HG03460 (cell line): Measurements from ENCODE around the gene NT5E.
"Not testable (repeated sequence)": the region's sequence is repeated elsewhere in the genome, so short reads cannot be mapped to it uniquely, and the experiment has no call there.

Experiments
- ATAC-seq: cut with Tn5 transposase; IDR thresholded peaks from one replicate; pipeline ENCODE4 v1.9.1; 2021; ENCODE audit not compliant: unreplicated experiment

NT5E gene

DNA sequence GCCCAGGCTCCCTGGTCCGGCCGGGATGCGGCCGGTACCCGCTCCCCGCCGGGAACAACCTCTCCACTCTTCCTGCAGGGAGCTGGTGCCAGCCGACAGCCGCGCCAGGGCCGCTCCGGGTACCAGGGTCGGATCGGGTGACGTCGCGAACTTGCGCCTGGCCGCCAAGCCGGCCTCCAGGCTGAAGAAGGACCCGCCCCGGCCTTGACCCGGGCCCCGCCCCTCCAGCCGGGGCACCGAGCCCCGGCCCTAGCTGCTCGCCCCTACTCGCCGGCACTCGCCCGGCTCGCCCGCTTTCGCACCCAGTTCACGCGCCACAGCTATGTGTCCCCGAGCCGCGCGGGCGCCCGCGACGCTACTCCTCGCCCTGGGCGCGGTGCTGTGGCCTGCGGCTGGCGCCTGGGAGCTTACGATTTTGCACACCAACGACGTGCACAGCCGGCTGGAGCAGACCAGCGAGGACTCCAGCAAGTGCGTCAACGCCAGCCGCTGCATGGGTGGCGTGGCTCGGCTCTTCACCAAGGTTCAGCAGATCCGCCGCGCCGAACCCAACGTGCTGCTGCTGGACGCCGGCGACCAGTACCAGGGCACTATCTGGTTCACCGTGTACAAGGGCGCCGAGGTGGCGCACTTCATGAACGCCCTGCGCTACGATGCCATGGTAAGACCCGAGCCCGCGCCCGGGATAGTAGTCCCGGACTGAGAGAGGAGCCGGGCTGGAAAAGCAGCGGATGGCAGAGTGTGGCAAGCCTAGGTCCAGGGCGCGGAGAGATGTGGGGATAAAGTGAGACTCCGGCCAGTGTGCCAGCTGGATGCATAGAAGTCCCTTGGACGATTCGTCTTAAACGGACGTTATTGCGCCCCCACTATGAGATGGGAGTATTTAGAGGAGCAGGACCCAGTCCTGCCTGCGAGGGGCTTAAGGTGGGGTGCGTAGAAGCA, at the start of gene NT5E:
Gene NT5E, plus strand, starts transcription at position 266 of the 942 bp plus-strand sequence. Its CDS starts 57 bp downstream, at position 323.
- peak; percentile 76 for ATAC-seq

DNA sequence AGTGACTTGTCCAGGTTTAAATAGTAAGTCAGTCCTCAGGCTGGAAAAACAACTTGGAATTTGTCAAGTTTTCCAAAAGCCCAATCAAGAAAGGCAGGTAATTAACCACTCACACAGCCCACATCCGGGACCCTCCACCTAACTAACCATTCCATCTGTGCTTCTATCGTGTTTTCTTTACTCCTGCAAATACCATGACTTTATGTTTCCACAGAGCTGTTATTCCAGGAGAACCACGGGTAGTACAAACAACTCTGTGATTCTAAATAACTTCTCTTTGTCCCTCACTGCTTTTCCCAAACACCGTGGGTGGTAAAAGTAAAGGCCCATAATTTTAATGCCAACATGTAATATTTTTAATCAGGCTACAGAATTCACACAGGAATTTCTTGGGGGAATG, 49.6 kb upstream of the NT5E start:
- no peak for ATAC-seq

DNA sequence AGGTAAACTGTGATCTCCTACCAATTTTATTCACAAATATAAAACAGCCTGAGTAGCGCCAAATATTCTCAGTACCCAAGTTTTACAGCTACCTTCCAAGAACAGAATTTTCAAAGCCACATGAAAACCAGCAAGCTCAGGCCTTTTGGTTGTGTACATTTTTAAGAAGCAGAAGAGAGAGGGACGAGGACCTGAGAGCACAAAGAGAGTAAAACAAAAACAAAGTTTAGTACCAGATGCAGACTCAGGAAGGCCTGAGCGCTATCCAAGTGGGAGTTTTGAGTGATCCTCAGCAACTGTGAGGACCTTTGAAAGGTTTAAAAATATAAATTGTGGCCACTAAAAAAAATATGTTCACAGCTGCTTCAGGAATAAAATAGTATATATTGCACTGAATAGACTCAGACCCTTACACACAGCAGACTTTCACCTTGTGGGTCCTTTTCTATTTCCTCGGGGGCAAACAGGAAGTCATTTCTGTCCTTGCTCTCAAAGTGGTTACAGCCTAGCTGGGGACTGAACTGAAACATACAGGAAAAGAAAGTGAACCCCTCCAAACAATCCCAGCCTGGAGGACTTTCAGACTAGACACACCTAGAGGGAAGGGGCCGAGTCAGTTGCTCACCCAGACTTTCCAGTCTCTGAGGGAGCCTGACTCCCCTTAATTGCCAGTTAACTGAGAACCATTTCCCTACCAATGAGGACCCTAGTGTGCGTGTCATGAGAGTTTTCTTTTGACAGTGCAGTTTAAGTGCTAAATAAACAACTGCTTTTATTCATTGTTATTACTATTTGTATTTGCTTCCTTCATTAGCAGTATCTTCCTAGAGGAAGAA, 48.5 kb upstream of the NT5E start:
- ATAC-seq, result no peak

DNA sequence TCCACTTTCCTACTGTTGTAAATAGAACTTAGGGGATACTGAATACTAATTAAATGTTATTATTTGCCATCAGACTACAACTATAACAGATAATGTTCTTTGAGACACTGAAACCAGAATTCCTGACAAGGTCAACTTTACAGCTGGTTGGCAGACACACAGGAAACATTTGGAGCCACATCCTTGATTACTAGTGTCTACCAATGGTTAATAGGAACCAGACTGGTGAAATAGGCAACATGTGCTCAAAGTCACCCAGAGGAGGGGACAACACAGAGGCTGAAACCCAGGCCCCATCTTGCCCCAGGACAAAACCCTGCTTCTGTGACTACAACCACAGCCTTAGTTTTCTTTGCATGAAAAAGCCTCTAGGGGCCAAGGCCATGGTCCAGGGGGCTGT, 47.8 kb upstream of the NT5E start:
- no peak for ATAC-seq

DNA sequence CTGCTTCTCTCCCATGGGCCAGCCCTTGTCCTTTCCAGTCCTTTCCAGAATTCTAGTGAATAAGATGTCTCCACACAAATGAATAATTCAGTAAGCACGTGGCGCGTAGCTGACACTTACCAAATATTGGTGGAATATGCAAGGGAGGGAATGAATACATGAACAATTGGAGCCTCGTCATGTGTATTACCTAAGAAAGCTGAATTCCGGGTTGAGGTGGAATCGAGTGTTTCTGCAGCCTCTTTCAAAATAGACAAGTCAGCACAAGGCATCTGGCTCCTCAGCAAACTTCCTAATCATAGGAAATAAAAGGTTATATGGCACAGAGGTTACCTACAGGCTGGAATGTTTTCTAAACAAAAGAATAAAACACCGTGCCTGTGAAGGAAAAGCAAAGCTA, 47.0 kb upstream of the NT5E start:
- ATAC-seq, result no peak

DNA sequence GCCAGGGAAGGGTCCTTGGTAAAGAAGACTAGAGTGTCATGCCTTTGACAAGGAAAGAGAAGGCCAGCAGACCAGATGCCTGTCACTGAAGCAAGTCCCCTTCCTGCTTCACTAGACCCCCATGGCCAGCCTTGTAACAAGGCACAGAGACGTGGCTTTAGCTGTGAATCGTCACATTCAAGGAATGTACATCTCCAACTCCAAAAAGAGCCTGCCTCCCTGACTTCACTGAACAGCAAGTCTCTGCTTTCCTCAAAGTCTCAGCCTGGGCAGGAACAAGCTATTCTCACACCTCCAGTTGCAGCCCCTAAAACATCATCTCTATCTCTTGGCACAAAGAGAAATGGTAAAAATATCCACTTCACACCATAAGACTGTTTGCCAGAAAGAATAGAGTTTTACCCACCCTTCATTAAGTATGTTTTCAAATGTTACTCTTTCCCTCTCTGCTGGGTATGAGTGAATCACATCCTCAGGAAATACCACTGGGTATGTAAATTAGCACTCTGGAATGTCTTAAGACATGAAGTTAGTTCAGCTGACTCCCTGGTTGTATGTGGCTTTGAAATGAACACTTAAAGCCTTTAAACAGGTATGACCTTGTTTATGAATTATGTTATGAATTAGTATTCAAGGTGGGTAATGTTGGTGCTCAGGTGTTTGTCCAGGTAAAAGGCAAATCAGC, 46.4 kb upstream of the NT5E start:
- ATAC-seq, result no peak

DNA sequence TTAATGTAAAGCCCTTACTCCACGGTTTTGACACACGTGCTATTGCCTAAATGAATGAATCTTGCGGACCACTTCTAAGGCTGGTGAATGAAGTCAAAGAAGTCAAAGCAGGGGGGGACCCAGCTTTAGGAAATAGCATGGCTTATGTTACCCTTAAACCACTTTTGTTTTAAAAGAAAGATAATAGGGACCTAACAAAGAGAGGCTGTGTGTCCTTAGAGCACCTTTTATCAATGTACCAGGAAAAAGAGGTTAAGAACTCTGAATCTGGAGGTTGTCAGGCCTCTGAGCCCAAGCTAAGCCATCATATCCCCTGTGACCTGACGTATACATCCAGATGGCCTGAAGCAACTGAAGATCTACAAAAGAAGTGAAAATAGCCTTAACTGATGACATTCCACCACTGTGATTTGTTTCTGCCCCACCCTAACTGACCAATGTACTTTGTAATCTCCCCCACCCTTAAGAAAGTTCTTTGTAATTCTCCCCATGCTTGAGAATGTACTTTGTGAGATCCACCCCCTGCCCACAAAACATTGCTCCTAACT, 45.8 kb upstream of the NT5E start:
- not testable (repeated sequence) for ATAC-seq

DNA sequence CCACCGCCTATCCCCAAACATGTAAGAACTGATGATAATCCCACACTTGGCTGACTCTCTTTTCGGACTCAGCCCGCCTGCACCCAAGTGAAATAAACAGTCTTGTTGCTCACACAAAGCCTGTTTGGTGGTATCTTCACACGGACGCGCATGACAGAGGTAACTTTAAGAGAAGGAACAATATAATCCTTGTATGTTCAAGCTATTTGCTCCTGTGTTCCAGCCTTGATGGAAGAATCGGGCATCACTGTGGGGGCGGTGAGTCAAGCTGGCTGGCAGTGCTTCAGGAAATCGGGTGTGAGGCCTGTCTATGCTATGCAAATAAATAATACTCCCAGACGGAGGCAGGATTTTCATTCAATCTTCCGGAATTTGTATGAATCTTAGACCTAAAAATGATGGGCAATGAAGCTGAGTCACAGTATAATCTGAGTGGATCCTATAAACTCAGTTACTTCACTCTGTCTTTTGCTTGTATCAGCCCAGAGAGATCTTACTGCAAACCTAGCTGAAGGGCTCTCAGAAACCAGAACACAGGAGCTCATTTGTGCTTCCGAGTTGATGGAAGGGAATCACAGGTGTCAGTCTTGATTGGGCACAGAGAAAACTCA, 45.2 kb upstream of the NT5E start:
- no peak for ATAC-seq

DNA sequence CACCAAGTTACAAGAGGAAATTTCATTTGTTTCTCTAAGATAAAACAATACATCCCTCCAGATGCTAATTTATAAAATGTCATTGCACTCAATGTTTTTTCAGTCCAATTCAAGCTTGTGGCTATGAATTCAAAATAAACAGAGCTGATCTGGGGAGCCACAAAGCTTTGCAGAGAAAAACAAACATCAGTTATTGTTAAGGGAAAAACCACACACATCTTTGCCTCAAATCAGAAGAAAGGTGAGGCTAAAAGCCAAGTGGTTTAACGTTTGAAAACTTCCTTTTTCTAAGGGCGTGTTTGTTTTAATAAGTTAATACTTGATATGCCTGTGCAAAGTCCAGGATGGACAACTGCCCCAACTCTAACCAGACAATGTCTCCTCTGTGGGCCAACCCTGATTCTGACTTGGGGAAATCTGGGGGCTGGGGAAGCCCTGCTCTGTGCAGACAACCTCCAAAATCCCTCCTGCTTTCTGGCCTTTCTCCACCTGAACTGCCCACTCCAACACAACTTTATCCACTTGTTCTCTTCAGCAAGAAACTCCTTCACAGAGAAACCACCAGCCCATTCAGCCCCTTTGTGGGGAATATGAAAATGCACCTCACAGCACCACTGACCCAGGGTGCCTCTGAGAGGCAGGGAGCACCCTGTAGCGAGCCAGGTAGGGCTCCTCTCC, 44.6 kb upstream of the NT5E start:
- ATAC-seq, result peak; percentile 68

DNA sequence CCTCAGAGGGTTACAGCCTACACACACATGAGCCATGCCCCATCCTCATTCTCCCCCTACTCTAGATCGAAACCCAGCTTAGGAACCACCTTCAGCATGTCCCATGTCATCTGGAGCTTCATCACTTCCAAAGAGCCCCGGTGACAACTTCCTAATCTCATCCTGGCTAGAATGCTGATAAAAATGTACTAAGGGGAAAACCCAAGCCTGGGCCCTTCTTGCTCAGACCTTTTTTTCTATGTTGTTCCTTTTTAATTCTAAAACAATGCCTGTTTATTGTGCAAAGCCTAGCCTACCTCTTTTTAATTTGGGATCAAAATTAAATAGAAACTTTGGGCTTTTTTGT, 44.1 kb upstream of the NT5E start:
- ATAC-seq, result no peak

DNA sequence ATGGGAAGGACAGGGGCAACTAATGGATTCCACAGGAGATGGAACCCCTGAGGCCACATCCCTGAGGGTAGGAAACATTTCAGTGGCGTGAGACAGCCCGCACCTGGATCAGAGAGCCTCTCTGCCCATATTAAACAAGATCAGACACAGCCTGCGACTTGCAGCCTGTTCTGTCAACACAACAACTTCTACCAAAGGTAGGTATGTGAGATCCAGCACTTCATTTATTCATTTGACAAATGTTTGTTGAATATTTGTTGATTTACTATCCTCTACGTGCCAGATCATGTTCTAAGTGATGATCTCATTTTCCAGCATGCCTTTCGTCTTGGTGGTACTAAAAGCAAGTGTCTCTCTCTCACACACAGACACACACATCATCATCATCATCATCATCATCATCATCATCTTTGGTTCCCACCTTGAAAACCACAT, 43.2 kb upstream of the NT5E start:
- no peak for ATAC-seq

DNA sequence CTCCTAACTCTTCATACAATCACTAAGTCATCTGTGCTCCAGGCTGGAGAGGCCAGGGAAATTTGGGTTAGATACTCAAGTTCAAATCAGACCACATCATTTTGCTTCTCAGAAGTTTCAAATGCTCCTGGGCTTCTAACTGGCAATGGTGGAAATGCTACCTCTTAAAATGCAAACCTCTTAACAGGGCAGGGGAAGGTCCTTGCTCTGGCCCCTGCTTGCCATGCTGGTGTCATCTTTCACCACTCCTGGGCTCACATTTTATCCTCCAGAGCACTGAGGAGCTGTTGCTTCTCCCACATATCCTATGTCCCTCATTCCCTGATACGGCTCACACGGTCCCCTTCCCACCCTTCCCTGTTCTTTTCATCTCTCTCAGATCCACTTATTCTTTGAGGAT, 41.8 kb upstream of the NT5E start:
- no peak for ATAC-seq

DNA sequence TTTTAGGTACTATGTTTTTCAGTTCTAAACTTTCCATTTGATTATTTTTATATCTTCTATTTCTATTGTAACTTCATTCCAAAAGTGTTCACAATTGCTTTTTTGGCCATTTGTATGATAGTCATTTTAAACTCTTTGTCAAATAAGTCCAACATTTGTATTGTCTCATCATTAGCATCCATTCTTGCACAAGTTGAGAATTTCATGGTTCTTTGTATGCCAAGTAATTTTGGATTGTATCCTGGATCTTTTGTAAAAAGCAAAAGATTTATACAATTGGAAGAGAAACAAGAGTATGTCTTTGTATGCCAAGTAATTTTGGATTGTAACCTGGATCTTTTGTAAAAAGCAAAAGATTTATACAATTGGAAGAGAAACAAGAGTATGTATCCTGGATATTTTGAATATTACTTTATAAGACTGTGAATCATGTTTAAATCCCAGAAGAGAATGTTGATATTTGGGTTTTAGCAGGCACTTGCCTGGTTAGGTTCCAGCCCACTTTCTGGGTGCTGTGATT, 36.9 kb upstream of the NT5E start:
- no peak for ATAC-seq

DNA sequence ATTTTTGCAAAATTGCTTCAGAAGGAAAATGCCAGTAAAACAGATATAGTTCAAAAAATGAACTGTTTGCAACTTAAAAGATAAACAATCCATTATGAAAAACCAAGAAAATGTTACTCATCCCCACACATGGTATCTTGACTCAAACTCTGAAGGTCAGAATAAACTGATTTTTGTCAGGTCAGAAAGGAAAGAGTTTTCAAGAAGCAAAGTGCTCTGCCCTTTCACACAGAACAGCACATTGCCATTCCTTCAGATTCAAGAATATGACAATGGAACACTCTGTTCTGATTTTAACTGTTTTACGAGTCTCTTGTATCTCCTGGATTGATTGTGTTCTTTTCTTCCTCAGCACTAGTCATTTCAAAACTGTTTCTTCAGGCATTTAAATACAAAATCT, 33.8 kb upstream of the NT5E start:
- ATAC-seq, result no peak

DNA sequence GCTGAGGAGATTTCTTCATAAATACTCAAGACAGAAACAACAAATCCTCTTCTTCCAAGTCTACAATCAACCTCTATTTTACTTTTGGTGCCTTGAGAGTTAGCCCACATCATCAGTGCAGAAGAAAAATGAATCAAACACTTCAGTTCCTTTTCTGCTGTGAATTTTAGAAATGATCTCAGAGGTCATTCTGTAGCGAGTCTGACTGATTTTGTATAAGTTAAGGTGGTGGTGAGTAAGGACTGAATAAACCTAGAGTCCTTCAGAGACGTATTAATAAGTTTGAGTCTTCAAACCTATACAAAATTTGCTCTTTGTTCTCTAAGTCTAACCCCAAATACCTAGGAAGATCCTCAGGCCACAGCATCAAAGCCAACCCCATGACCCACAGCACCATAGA, 33.1 kb upstream of the NT5E start:
- no peak for ATAC-seq

DNA sequence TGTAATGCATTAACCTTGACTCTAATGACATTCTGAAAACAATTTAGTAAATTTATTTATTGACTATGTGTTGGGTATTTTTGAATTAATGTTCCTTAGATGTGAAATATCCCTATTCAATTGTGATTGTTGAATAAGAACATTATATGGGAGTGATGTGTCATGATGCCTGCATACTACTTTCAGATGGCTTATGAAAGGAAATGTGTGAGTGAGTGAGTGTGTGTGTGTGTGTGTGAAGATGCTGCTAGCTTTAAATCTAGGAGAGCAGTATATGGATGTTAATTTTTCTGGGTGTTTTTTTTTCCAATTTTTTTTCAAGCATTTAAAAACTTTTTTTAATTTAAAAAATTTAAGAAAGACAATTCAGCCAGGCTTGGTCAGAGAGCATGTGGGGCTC, 32.5 kb upstream of the NT5E start:
- ATAC-seq, result no peak

DNA sequence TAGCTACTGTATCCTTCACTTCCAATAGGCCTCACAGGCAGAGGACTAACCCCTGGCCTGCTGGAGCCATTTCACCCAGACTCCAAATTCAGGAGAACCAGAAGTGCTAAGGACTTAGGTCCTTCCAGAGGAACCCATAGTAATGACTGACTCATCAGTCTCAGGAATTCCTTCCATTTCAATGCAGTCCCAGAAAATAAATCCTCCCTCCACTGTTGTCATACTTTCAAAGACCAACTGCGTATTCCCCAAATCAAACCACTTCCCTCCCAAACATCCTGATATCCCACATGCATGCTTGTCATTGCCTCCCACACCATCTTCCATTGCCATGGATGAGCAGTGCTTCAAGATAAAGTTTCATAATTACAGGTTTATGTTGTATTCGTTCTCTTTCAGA, 31.8 kb upstream of the NT5E start:
- ATAC-seq, result no peak

DNA sequence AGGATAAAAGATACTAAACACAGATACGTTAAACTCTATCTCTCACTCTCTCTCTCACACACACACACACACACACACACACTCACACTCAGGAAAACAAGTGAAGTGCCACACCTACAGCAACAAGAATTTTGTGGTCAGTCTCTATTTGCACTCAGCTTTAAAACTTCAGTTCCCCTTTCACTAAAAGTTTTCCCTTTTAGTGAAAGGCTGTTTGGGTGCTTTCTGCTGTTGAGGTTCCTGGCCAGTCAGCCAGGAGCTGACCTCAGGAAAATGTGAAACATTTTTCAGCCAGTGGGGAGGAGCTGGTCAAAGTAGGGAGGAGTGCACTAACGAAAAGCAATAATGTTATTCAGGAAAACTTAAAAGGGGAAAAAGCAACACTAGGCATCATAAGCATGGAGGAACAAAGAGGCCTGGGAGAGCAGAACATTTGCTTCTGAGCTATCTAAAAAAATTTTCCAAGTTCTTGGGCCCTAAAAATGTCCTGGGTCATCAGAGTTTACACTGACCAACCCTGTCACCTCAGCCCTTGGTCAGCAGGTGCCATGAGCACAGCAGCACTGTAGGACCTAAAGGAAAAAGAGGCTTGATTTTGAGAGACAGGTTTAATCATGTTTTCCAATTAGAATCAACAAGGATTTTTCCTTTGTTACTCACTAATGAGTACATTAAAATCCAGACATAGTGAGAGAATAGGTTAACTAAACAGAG, 30.7 kb upstream of the NT5E start:
- ATAC-seq, result peak; percentile 49

DNA sequence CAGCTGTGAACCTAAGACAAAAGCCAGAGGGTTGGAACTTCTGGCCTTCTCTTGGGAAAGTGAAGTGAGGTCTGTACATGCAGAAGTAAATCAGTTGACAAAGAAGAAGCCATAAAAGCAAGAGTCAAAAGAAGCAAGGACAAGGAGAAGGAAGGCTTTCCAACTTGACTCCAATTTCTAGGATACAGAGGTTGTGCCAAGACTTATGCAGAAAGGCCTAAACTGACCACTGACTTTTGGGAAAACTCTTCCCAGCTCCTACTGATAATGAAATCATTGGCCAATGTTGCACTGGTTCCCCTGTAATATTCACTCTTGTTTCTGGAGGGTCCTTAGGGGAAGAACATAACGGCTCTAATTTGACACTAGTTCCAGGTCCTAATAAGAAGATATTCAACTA, 29.3 kb upstream of the NT5E start:
- ATAC-seq, result no peak
